ENCODE results near the gene TMEM125. TPM values are rescaled to one million over a fixed set of nuclear protein-coding genes. Genes with fewer than 3 reads are reported as not detected.
A peak's percentile ranks its signal among the peaks of the same experiment; 100 is the strongest.

TMEM125 gene
- total and polyA plus RNA-seq, 2 experiments from 2014 or later, result 28.7 to 43.1 TPM

GRCh38 chr1:43284065-43284464 is 14.3 kb downstream of the TMEM125 start:
- Histone ChIP-seq H3K27ac (peak overlapping the region; percentile 95), H2AFZ (no peak overlapping the region), H3K9me2 (replicated peaks; ENCODE audit: insufficient read depth) (no peaks in the 10 kb centered on the region), H4K20me1 (ENCODE audit: insufficient read depth, poor library complexity, severe bottlenecking) (no peaks in the 10 kb centered on the region), H3K79me2 (peaks cover 24% of the 10 kb centered on the region), H3K9me3 (ENCODE audit: low read depth) (no peaks in the 10 kb centered on the region), H3K4me3 (no peak overlapping the region), H3K4me1 (ENCODE audit: insufficient read depth) (peaks cover 10% of the 10 kb centered on the region), H3K36me3 (replicated peaks; ENCODE audit: insufficient read depth, low read depth) (no peaks in the 10 kb centered on the region), H3K27me3 (no peaks in the 10 kb centered on the region), H3K4me2 (peak overlapping the region; percentile 85)
- WGBS (ENCODE audit: low lambda C conversion rate, missing lambda C conversion rate), result 97% methylated on average over 3 of the region's 3 CpGs
- DNase-seq (ENCODE audit: low spot score), result no peak
- no peak for TF ChIP-seq EZH2 (IDR thresholded peaks at IDR 0.05; ENCODE audit: borderline replicate concordance)
- no peak for TF ChIP-seq EZH2phosphoT487 (IDR thresholded peaks at IDR 0.05; ENCODE audit: low read depth, severe bottlenecking, unreplicated experiment)
- TF ChIP-seq CTCF (IDR thresholded peaks at IDR 0.05; ENCODE audit: poor library complexity), result no peak

GRCh38 chr1:43284546-43285110 is 14.8 kb downstream of the TMEM125 start:
- peak overlapping the region; percentile 95 for H3K27ac ChIP-seq
- peaks cover 24% of the 10 kb centered on the region for H3K79me2 ChIP-seq
- 65% methylated on average over 12 of the region's 12 CpGs for WGBS (ENCODE audit: low lambda C conversion rate, missing lambda C conversion rate)
- H3K9me2 ChIP-seq (replicated peaks; ENCODE audit: insufficient read depth), result no peaks in the 10 kb centered on the region
- TF ChIP-seq CTCF (IDR thresholded peaks at IDR 0.05; ENCODE audit: poor library complexity), result no peak
- H3K36me3 ChIP-seq (replicated peaks; ENCODE audit: insufficient read depth, low read depth), result no peaks in the 10 kb centered on the region
- H3K9me3 ChIP-seq (ENCODE audit: low read depth), result no peaks in the 10 kb centered on the region
- H3K4me2 ChIP-seq, result peak overlapping the region; percentile 85
- no peak for DNase-seq (ENCODE audit: low spot score)
- peak overlapping the region; percentile 35 for H3K4me3 ChIP-seq
- no peaks in the 10 kb centered on the region for H4K20me1 ChIP-seq (ENCODE audit: insufficient read depth, poor library complexity, severe bottlenecking)
- H2AFZ ChIP-seq, result no peak overlapping the region
- peaks cover 11% of the 10 kb centered on the region for H3K4me1 ChIP-seq (ENCODE audit: insufficient read depth)
- H3K27me3 ChIP-seq, result no peaks in the 10 kb centered on the region

- Histone ChIP-seq H3K4me3 (peak within 1 kb of the TSS; percentile 35), H3K9me2 (replicated peaks; ENCODE audit: insufficient read depth) (no peaks in the 10 kb centered on the region), H3K79me2 (peaks cover 24% of the 10 kb centered on the region), H4K20me1 (ENCODE audit: insufficient read depth, poor library complexity, severe bottlenecking) (no peaks in the 10 kb centered on the region), H3K27ac (peak within 1 kb of the TSS; percentile 95), H3K27me3 (no peaks in the 10 kb centered on the region), H2AFZ (peak within 1 kb of the TSS; percentile 14), H3K4me2 (peak within 1 kb of the TSS; percentile 85), H3K36me3 (replicated peaks; ENCODE audit: insufficient read depth, low read depth) (no peaks in the 10 kb centered on the region), H3K9me3 (ENCODE audit: low read depth) (no peaks in the 10 kb centered on the region), H3K4me1 (ENCODE audit: insufficient read depth) (peaks cover 11% of the 10 kb centered on the region)
- WGBS (ENCODE audit: low lambda C conversion rate, missing lambda C conversion rate), result 22% methylated on average over 13 of the region's 19 CpGs
- TF ChIP-seq EZH2phosphoT487 (IDR thresholded peaks at IDR 0.05; ENCODE audit: low read depth, severe bottlenecking, unreplicated experiment), result no peak
- TF ChIP-seq CTCF (IDR thresholded peaks at IDR 0.05; ENCODE audit: poor library complexity), result peak; percentile 22
- TF ChIP-seq EZH2 (IDR thresholded peaks at IDR 0.05; ENCODE audit: borderline replicate concordance), result no peak
- peak; percentile 94 for DNase-seq (ENCODE audit: low spot score)
These were observed 15.6 kb downstream of the TMEM125 start, which contains the start of gene C1orf210 for GRCh38 chr1:43285269-43285990. Gene C1orf210, minus strand, starts transcription at chr1:43285581. Its CDS starts 2,311 bp downstream, at chr1:43283270.

All from hepatocyte (in vitro differentiated cells).